CD8-positive, alpha-beta memory T cell (primary cell): ENCODE measurements around the gene ALX3. TPM values are rescaled to one million over a fixed set of nuclear protein-coding genes. Genes with fewer than 3 reads are reported as not detected.
"Not testable (repeated sequence)": the region's sequence is repeated elsewhere in the genome, so short reads cannot be mapped to it uniquely, and the experiment has no call there.

Experiments
- CTCF ChIA-PET: fragments of 350-600 bp; sonication (Branson Sonifier 250); formaldehyde crosslinking; loops from one replicate; lab custom pipeline; 2021; ENCODE audit warnings: antibody characterized with exemption; lab: Charles Lee
- POLR2A ChIA-PET: fragments of 350-600 bp; sonication (Branson Sonifier 250); formaldehyde crosslinking; loops from one replicate; lab custom pipeline; 2021; ENCODE audit warnings: antibody characterized with exemption; lab: Charles Lee
- DNase-seq, 5 donors: peaks; one replicate each; pipeline versions ENCODE4 v3.0.0 to v3.0.0-alpha.2; 2020 to 2022; ENCODE audit warnings: mixed read lengths in 1 of 5
- H3K27ac ChIP-seq: one replicate; pipeline ENCODE4 v1.7.0; 2013; ENCODE audit warnings: low read depth, mild to moderate bottlenecking, low read length, moderate library complexity
- H3K27me3 ChIP-seq: 2 replicates; pipeline ENCODE4 v1.7.0; 2013; ENCODE audit warnings: low read length, mild to moderate bottlenecking; ENCODE audit not compliant: insufficient read depth, poor library complexity, severe bottlenecking
- H3K36me3 ChIP-seq: 2 replicates; pipeline ENCODE4 v1.7.0; 2013; ENCODE audit warnings: mild to moderate bottlenecking, low read length, moderate library complexity; ENCODE audit not compliant: insufficient read depth
- H3K4me1 ChIP-seq: 2 replicates; pipeline ENCODE4 v1.7.0; 2013; ENCODE audit warnings: mild to moderate bottlenecking, low read length, moderate library complexity; ENCODE audit not compliant: insufficient read depth
- H3K4me3 ChIP-seq: 2 replicates; pipeline ENCODE4 v1.7.0; 2013; ENCODE audit warnings: mild to moderate bottlenecking, low read length
- H3K9me3 ChIP-seq: 2 replicates; pipeline ENCODE4 v1.7.0; 2013; ENCODE audit warnings: mild to moderate bottlenecking, low read length
- H3K27ac Mint-ChIP-seq, 8 donors: one replicate each; pipeline ENCODE4 v1.8.0; 2020 to 2021; ENCODE audit warnings: mixed read lengths in 8 of 8, mild to moderate bottlenecking in 6 of 8, inconsistent platforms in 3 of 8, moderate library complexity in 3 of 8
- H3K27me3 Mint-ChIP-seq, 2 donors: one replicate each; pipeline ENCODE4 v1.8.0; 2020 to 2021; ENCODE audit warnings: mixed read lengths in 2 of 2, mild to moderate bottlenecking in 1 of 2, moderate library complexity in 1 of 2
- H3K36me3 Mint-ChIP-seq, 3 donors: one replicate each; pipeline ENCODE4 v1.8.0; 2020 to 2021; ENCODE audit warnings: mixed read lengths in 3 of 3, inconsistent platforms in 1 of 3, mild to moderate bottlenecking in 1 of 3
- H3K4me1 Mint-ChIP-seq, 3 donors: one replicate each; pipeline ENCODE4 v1.8.0; 2020 to 2021; ENCODE audit warnings: mixed read lengths in 3 of 3, inconsistent platforms in 1 of 3, mild to moderate bottlenecking in 1 of 3
- H3K4me3 Mint-ChIP-seq, 7 donors: one replicate each; pipeline ENCODE4 v1.8.0; 2020 to 2021; ENCODE audit warnings: mixed read lengths in 7 of 7, mild to moderate bottlenecking in 6 of 7, moderate library complexity in 4 of 7, inconsistent platforms in 2 of 7
- H3K9me3 Mint-ChIP-seq, 5 donors: one replicate each; pipeline ENCODE4 v1.8.0; 2020 to 2022; ENCODE audit warnings: mixed read lengths in 5 of 5, mild to moderate bottlenecking in 3 of 5, moderate library complexity in 2 of 5, inconsistent platforms in 1 of 5
- polyA plus RNA-seq: library from polyadenylated mRNA; unstranded; fragments of 300-500 nt; fragmentation: Illumina TruSeq; gene quantifications from one replicate; pipeline ENCODE4 v1.2.3, GENCODE V29; 2021
- total RNA-seq, 2 experiments: library from RNA; stranded (reverse); gene quantifications; one replicate each; pipeline ENCODE4 v1.2.3, GENCODE V29; 2021

Gene ALX3
- total and polyA plus RNA-seq, 3 experiments from 2014 or later = not detected

- Histone ChIP-seq H3K4me1 (peaks cover 42% of the 10 kb centered on the region), H3K36me3 (peaks cover 8% of the 10 kb centered on the region), H3K4me3 (peak overlapping the region; percentile 64), H3K27ac (peak overlapping the region; percentile 90), H3K27me3 (no peaks in the 10 kb centered on the region), H3K9me3 (no peaks in the 10 kb centered on the region)
- Mint-ChIP-seq H3K9me3 (no peaks in the 10 kb centered on the region), H3K4me1 (peaks cover 55 to 70% (median 59%) of the 10 kb centered on the region in 3 donors), H3K36me3 (peaks cover 0 to 24% (median 2%) of the 10 kb centered on the region in 3 donors), H3K4me3 (peak overlapping the region; percentile 37 to 99 (median 94)), H3K27me3 (no peaks in the 10 kb centered on the region), H3K27ac (peak overlapping the region; percentile 32 to 98 (median 93))
- ChIA-PET POLR2A (interaction anchor here (0.6 kb wide), 1 partner anchor 1837 kb away, joined by 4 read pairs; no protein-coding TSS in a partner anchor), CTCF (no interaction called here)
- no peak for DNase-seq
Measured at GRCh38 chr1:110033421-110033820, 37.1 kb downstream of the ALX3 start.

DNA sequence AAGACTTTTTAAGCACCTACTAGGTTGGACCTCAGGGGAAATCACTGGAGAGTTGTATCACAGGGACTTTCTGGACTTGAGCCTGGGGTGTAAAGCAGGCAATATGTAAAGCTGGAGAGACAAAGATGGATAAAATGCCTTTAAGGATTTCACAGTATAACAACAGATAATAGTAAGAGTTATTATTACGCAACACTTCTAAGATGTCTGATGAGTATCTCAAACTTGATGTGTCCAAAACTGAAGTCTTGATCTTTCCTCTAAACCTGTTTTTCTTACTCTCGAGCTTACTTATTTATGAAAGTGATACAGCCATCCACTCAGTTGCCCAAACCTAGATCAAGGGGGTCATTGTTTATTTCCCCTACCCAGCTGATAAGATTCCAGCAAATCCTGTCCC, 38.1 kb downstream of the ALX3 start:
- Histone ChIP-seq H3K27me3 (no peaks in the 10 kb centered on the region), H3K9me3 (no peaks in the 10 kb centered on the region), H3K4me1 (peaks cover 42% of the 10 kb centered on the region), H3K4me3 (no peak overlapping the region), H3K27ac (no peak overlapping the region), H3K36me3 (peaks cover under 1% of the 10 kb centered on the region)
- H3K4me3 Mint-ChIP-seq = peak overlapping the region in 4 of 7 donors; percentile 23 to 95 (median 38)
- peaks cover 55 to 70% (median 59%) of the 10 kb centered on the region in 3 donors for H3K4me1 Mint-ChIP-seq
- peak overlapping the region in 5 of 8 donors; percentile 4 to 74 (median 63) for H3K27ac Mint-ChIP-seq
- no peak for DNase-seq
- H3K9me3 Mint-ChIP-seq = no peaks in the 10 kb centered on the region
- ChIA-PET POLR2A (interaction anchor here (0.8 kb wide), 1 partner anchor 484 kb away, joined by 3 read pairs; the partner anchor contains the start of gene GNAI3), CTCF (interaction anchor here (1.0 kb wide), 1 partner anchor 28 kb away, joined by 3 read pairs; no protein-coding TSS in a partner anchor)
- H3K36me3 Mint-ChIP-seq = peaks cover 0 to 15% (median 0%) of the 10 kb centered on the region in 3 donors
- no peaks in the 10 kb centered on the region for H3K27me3 Mint-ChIP-seq

GRCh38 chr1:110030687-110031086, 39.8 kb downstream of the ALX3 start:
- not testable (repeated sequence) for H3K36me3 ChIP-seq, DNase-seq, H3K27me3 ChIP-seq, H3K9me3 Mint-ChIP-seq, H3K36me3 Mint-ChIP-seq, H3K9me3 ChIP-seq, H3K27me3 Mint-ChIP-seq
- ChIA-PET POLR2A (interaction anchor here (0.6 kb wide), 1 partner anchor 39 kb away, joined by 6 read pairs; no protein-coding TSS in a partner anchor), CTCF (interaction anchor here (0.7 to 4.0 kb wide), 7 partner anchors 11 to 1274 kb away, joined by 3 to 27 read pairs (median 3); no protein-coding TSS in a partner anchor)
- Histone ChIP-seq H3K4me1 (peaks cover 33% of the 10 kb centered on the region), H3K27ac (peak overlapping the region; percentile 34), H3K4me3 (peak overlapping the region; percentile 51)
- Mint-ChIP-seq H3K4me1 (peaks cover 44 to 55% (median 46%) of the 10 kb centered on the region in 3 donors), H3K27ac (peak overlapping the region; percentile 86 to 99 (median 98)), H3K4me3 (peak overlapping the region; percentile 75 to 93 (median 92))

GRCh38 chr1:110024613-110025012, 45.9 kb downstream of the ALX3 start:
- Mint-ChIP-seq H3K9me3 (no peaks in the 10 kb centered on the region), H3K27me3 (no peaks in the 10 kb centered on the region)
- POLR2A ChIA-PET = no interaction called here

DNA sequence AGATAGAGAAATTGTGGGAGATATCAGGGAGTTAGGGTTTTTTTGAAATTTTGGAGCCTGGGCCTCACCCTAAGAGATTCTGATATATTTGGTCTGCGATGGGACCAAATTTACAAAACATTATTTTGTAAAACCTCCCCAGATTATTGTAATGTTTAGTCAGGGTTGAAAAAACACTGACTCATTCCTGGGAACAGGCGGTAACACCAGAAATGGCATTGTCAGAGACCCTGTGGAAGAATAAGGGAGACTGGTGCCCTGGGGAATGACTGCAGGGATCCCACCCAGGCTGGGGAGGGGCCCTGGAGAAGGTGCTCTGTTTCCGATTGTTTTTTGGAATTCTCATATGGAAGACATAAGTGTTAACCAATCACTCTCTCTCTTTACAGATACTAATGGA, 49.2 kb downstream of the ALX3 start:
- no peaks in the 10 kb centered on the region for H3K27me3 ChIP-seq
- H3K27ac ChIP-seq = no peak overlapping the region
- Mint-ChIP-seq H3K36me3 (peaks cover 3 to 82% (median 28%) of the 10 kb centered on the region in 3 donors), H3K4me1 (no peaks in the 10 kb centered on the region), H3K4me3 (no peak overlapping the region), H3K27ac (peak overlapping the region in 2 of 8 donors; percentile 17 to 38), H3K27me3 (no peaks in the 10 kb centered on the region), H3K9me3 (no peaks in the 10 kb centered on the region)
- H3K4me3 ChIP-seq = no peak overlapping the region
- POLR2A ChIA-PET = no interaction called here
- no peaks in the 10 kb centered on the region for H3K9me3 ChIP-seq
- peaks cover 48% of the 10 kb centered on the region for H3K36me3 ChIP-seq
- CTCF ChIA-PET = interaction anchor here (4.2 kb wide), 1 partner anchor 9 kb away, joined by 27 read pairs; no protein-coding TSS in a partner anchor
- H3K4me1 ChIP-seq = no peaks in the 10 kb centered on the region
- DNase-seq = no peak

More at GRCh38 chr1:110024613-110025012, 45.9 kb downstream of the ALX3 start:
- CTCF ChIA-PET = interaction anchor here (1.3 to 2.2 kb wide), 2 partner anchors 11 to 40 kb away, joined by 3 to 6 read pairs; partner anchors contain the start of gene AHCYL1
- H3K9me3 ChIP-seq = no peaks in the 10 kb centered on the region
- H3K27me3 ChIP-seq = no peaks in the 10 kb centered on the region
- H3K36me3 ChIP-seq = peaks cover 17% of the 10 kb centered on the region
- H3K4me3 ChIP-seq = no peak overlapping the region
- Mint-ChIP-seq H3K36me3 (peaks cover 0 to 50% (median 9%) of the 10 kb centered on the region in 3 donors), H3K27ac (no peak overlapping the region), H3K4me1 (peaks cover 1 to 3% (median 2%) of the 10 kb centered on the region in 3 donors), H3K4me3 (no peak overlapping the region)
- H3K27ac ChIP-seq = no peak overlapping the region
- no peak for DNase-seq
- H3K4me1 ChIP-seq = no peaks in the 10 kb centered on the region

DNA sequence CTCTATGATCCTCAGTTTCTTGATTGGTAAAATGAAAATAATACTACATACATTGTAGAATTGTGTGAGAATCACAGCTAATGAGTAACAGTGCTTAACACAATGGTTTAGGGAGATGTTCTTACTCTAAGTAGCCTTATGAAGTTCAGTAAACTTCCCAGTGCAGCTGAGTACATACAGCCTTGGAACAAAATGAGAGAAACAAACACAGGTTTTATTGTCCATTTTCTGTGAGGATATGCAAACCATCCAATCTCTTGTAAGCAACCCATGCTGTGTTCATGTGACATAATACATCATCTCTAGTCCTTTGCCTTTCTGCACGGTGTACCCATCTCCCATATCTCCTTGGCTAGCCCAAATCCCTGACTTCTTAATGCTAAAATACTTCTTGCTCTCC, 50.7 kb downstream of the ALX3 start:
- Mint-ChIP-seq H3K27ac (peak overlapping the region in 1 of 8 donors; percentile 8), H3K9me3 (no peaks in the 10 kb centered on the region), H3K36me3 (peaks cover 7 to 94% (median 37%) of the 10 kb centered on the region in 3 donors), H3K4me3 (no peak overlapping the region), H3K27me3 (no peaks in the 10 kb centered on the region), H3K4me1 (no peaks in the 10 kb centered on the region)
- Histone ChIP-seq H3K27ac (no peak overlapping the region), H3K4me1 (no peaks in the 10 kb centered on the region), H3K9me3 (no peaks in the 10 kb centered on the region), H3K27me3 (no peaks in the 10 kb centered on the region), H3K36me3 (peaks cover 61% of the 10 kb centered on the region), H3K4me3 (no peak overlapping the region)
- DNase-seq = no peak
- CTCF ChIA-PET = interaction anchor here (1.0 to 4.2 kb wide), 6 partner anchors 10 to 87 kb away, joined by 3 to 27 read pairs (median 3); partner anchors contain the start of gene AHCYL1
- POLR2A ChIA-PET = no interaction called here

GRCh38 chr1:110018396-110018795, 52.1 kb downstream of the ALX3 start:
- Histone ChIP-seq H3K9me3 (no peaks in the 10 kb centered on the region), H3K36me3 (peaks cover 59% of the 10 kb centered on the region), H3K4me1 (no peaks in the 10 kb centered on the region), H3K27me3 (no peaks in the 10 kb centered on the region), H3K4me3 (no peak overlapping the region), H3K27ac (no peak overlapping the region)
- H3K9me3 Mint-ChIP-seq = no peaks in the 10 kb centered on the region
- ChIA-PET CTCF (interaction anchor here (1.4 to 4.2 kb wide), 2 partner anchors 12 to 34 kb away, joined by 4 to 27 read pairs; partner anchors contain the start of gene AHCYL1), POLR2A (no interaction called here)
- peaks cover 7 to 94% (median 41%) of the 10 kb centered on the region in 3 donors for H3K36me3 Mint-ChIP-seq
- no peak for DNase-seq
- H3K27me3 Mint-ChIP-seq = no peaks in the 10 kb centered on the region
- H3K27ac Mint-ChIP-seq = peak overlapping the region in 1 of 8 donors; percentile 63
- no peak overlapping the region for H3K4me3 Mint-ChIP-seq
- no peaks in the 10 kb centered on the region for H3K4me1 Mint-ChIP-seq

- Histone ChIP-seq H3K4me1 (no peaks in the 10 kb centered on the region), H3K27me3 (no peaks in the 10 kb centered on the region), H3K4me3 (no peak overlapping the region), H3K27ac (no peak overlapping the region), H3K9me3 (no peaks in the 10 kb centered on the region), H3K36me3 (peaks cover 55% of the 10 kb centered on the region)
- ChIA-PET POLR2A (no interaction called here), CTCF (interaction anchor here (4.2 kb wide), 1 partner anchor 12 kb away, joined by 27 read pairs; no protein-coding TSS in a partner anchor)
- H3K4me1 Mint-ChIP-seq = no peaks in the 10 kb centered on the region
- no peak overlapping the region for H3K27ac Mint-ChIP-seq
- no peaks in the 10 kb centered on the region for H3K9me3 Mint-ChIP-seq
- DNase-seq = no peak
- H3K36me3 Mint-ChIP-seq = peaks cover 10 to 92% (median 42%) of the 10 kb centered on the region in 3 donors
- H3K4me3 Mint-ChIP-seq = no peak overlapping the region
- no peaks in the 10 kb centered on the region for H3K27me3 Mint-ChIP-seq
Measured at GRCh38 chr1:110017792-110018191, 52.7 kb downstream of the ALX3 start.
